A549 (cell line): ENCODE data around the gene LRRC7. TPM values are rescaled to one million over a fixed set of nuclear protein-coding genes. Genes with fewer than 3 reads are reported as not detected.
"Not testable (repeated sequence)": the region's sequence is repeated elsewhere in the genome, so short reads cannot be mapped to it uniquely, and the experiment has no call there.

ENCODE experiments used
- ATAC-seq, 2 experiments: fragments of 200-7000 bp in 1 of 2; fragments of >200 bp in 1 of 2; cut with Nextera tagmentation in 1 of 2; cut with Tn5 transposase in 1 of 2; 3 replicates each; pipeline versions ENCODE4 v1.8.0 to v1.9.1; 2018 to 2020; ENCODE audit warnings: mild to moderate bottlenecking in 1 of 2, moderate library complexity in 1 of 2
- CTCF ChIA-PET: fragments of 300-600 bp; sonication (Branson Sonifier 250); formaldehyde crosslinking; extraction: SDS; loops from one replicate; lab custom pipeline; 2021; ENCODE audit warnings: antibody characterized with exemption, inconsistent platforms; lab: Yijun Ruan, JAX
- POLR2A ChIA-PET: fragments of 350-600 bp; formaldehyde crosslinking; extraction: SDS; loops from one replicate; lab custom pipeline; 2021; ENCODE audit warnings: antibody characterized with exemption, inconsistent platforms; lab: Yijun Ruan, JAX
- DNase-seq, 2 experiments: peaks; one replicate each; pipeline versions ENCODE4 v3.0.0 to v3.0.0-alpha.2; 2011 to 2016; ENCODE audit warnings: low read depth in 1 of 2, low spot score in 1 of 2
- FAIRE-seq: peaks from 2 replicates; lab custom pipeline; 2011; peaks lifted over from hg19 to GRCh38; lab: Jason Lieb, UNC
- H3K27ac ChIP-seq, 2 experiments: fragments of >200 bp; sonication (Bioruptor Twin); formaldehyde crosslinking; 3 replicates each; pipeline ENCODE4 v1.5.1; 2016 to 2017
- H3K4me1 ChIP-seq: fragments of >200 bp; sonication (Bioruptor Twin); formaldehyde crosslinking; 3 replicates; pipeline ENCODE4 v1.6.1; 2016
- H3K4me2 ChIP-seq: fragments of >200 bp; sonication (Bioruptor Twin); formaldehyde crosslinking; 3 replicates; pipeline ENCODE4 v1.6.1; 2016
- H3K4me3 ChIP-seq: fragments of >200 bp; sonication (Bioruptor Twin); formaldehyde crosslinking; 3 replicates; pipeline ENCODE4 v1.5.1; 2016
- H3K9me3 ChIP-seq: fragments of >200 bp; sonication (Bioruptor Twin); formaldehyde crosslinking; 3 replicates; pipeline ENCODE4 v1.6.1; 2016
- CBX2 ChIP-seq: fragments of 200-600 bp; sonication (generic); IDR thresholded peaks from 2 replicates; pipeline ENCODE4 v1.6.1; 2016; ENCODE audit warnings: low read depth, mild to moderate bottlenecking, borderline replicate concordance
- CHD2 ChIP-seq: fragments of 150-350 bp; IDR thresholded peaks from 2 replicates; pipeline ENCODE4 v1.6.1; 2014; ENCODE audit warnings: low read length; ENCODE audit not compliant: partially characterized antibody
- CHD4 ChIP-seq: fragments of 200-600 bp; sonication (generic); IDR thresholded peaks from 2 replicates; pipeline ENCODE4 v1.6.1; 2016; ENCODE audit warnings: antibody characterized with exemption, mild to moderate bottlenecking, borderline replicate concordance
- EHMT2 ChIP-seq: fragments of 200-600 bp; sonication (generic); IDR thresholded peaks from 2 replicates; pipeline ENCODE4 v1.6.1; 2016; ENCODE audit warnings: antibody characterized with exemption, low read depth, mild to moderate bottlenecking, moderate library complexity
- ESRRA ChIP-seq: fragments of 150-350 bp; IDR thresholded peaks from 2 replicates; pipeline ENCODE4 v1.6.1; 2014; ENCODE audit warnings: mild to moderate bottlenecking, low read length, borderline replicate concordance
- FOSB ChIP-seq: fragments of 250-450 bp; sonication (Bioruptor Pico); IDR thresholded peaks from 2 replicates; pipeline ENCODE4 v1.5.0; 2020; ENCODE audit warnings: mild to moderate bottlenecking, moderate library complexity
- GATA3 ChIP-seq: IDR thresholded peaks from 2 replicates; pipeline ENCODE4 v1.6.1; 2012; ENCODE audit warnings: borderline replicate concordance
- HDAC2 ChIP-seq: fragments of 200-600 bp; sonication (generic); IDR thresholded peaks from 2 replicates; pipeline ENCODE4 v1.6.1; 2016
- HEYL ChIP-seq: fragments of 250-450 bp; sonication (Bioruptor Pico); IDR thresholded peaks from 2 replicates; pipeline ENCODE4 v1.8.0; 2021; ENCODE audit warnings: mild to moderate bottlenecking, moderate library complexity
- HOXA7 ChIP-seq: fragments of 250-450 bp; sonication (Bioruptor Pico); IDR thresholded peaks from 2 replicates; pipeline ENCODE4 v1.5.0; 2020; ENCODE audit warnings: mild to moderate bottlenecking, moderate library complexity
- HOXB13 ChIP-seq: fragments of 250-450 bp; sonication (Bioruptor Pico); IDR thresholded peaks from 2 replicates; pipeline ENCODE4 v1.5.0; 2020; ENCODE audit warnings: low read depth, mild to moderate bottlenecking, moderate library complexity
- JUNB ChIP-seq: fragments of >200 bp; sonication (Bioruptor Twin); formaldehyde crosslinking; IDR thresholded peaks from 2 replicates; pipeline ENCODE4 v1.6.1; 2016
- KDM1A ChIP-seq: fragments of 200-600 bp; sonication (generic); IDR thresholded peaks from 2 replicates; pipeline ENCODE4 v1.6.1; 2016; ENCODE audit warnings: low read depth, mild to moderate bottlenecking
- MAZ ChIP-seq: fragments of 150-350 bp; IDR thresholded peaks from 2 replicates; pipeline ENCODE4 v1.6.1; 2014; ENCODE audit warnings: antibody characterized with exemption, low read depth, low read length, borderline replicate concordance
- MYC ChIP-seq: IDR thresholded peaks from 2 replicates; pipeline ENCODE4 v1.6.1; 2012; ENCODE audit warnings: mild to moderate bottlenecking, inconsistent platforms, low read length, improper control_type of control experiment, borderline replicate concordance
- NFE2L2 ChIP-seq: fragments of 150-350 bp; conservative IDR thresholded peaks from 2 replicates; pipeline ENCODE4 v1.6.1; 2014; ENCODE audit warnings: low read length
- POLR2A ChIP-seq: IDR thresholded peaks from 2 replicates; pipeline ENCODE4 v1.6.1; 2012; ENCODE audit warnings: mild to moderate bottlenecking, low read length
- RNF2 ChIP-seq: fragments of 200-600 bp; sonication (generic); IDR thresholded peaks from 2 replicates; pipeline ENCODE4 v1.6.1; 2016; ENCODE audit warnings: low read depth, mild to moderate bottlenecking, antibody characterized with exemption, moderate library complexity, borderline replicate concordance
- SREBF2 ChIP-seq: fragments of 450-650 bp; IDR thresholded peaks from 2 replicates; pipeline ENCODE4 v1.6.1; 2014; ENCODE audit warnings: mild to moderate bottlenecking, moderate library complexity
- ZC3H11A ChIP-seq: fragments of 450-650 bp; IDR thresholded peaks from 2 replicates; pipeline ENCODE4 v1.6.1; 2014; ENCODE audit warnings: antibody characterized with exemption, mild to moderate bottlenecking
- ZFP36 ChIP-seq: fragments of 450-650 bp; IDR thresholded peaks from 2 replicates; pipeline ENCODE4 v1.6.1; 2014; ENCODE audit warnings: borderline replicate concordance; ENCODE audit not compliant: partially characterized antibody
- ZSCAN20 ChIP-seq: fragments of 250-450 bp; sonication (Bioruptor Pico); IDR thresholded peaks from 2 replicates; pipeline ENCODE4 v1.8.0; 2022; ENCODE audit warnings: mild to moderate bottlenecking, moderate library complexity
- WGBS: methylation state at CpG from one replicate; pipeline ENCODE4 v1.1.6; 2017; ENCODE audit errors: missing lambda C conversion rate; 5-methylcytosine and 5-hydroxymethylcytosine counted together
- polyA plus RNA-seq, 4 experiments: library from polyadenylated mRNA; depleted of rRNA in 3 of 4; stranded (reverse); fragments of >200 nt; fragmentation: RNase III in 1 of 4; extraction: RNeasy Plus Mini Kit Qiagen cat#74134 plus additional on column Dnase treatment in 1 of 4; gene quantifications; 2 replicates in 3 of 4; 3 replicates in 1 of 4; pipeline ENCODE4 v1.2.3, GENCODE V29; 2011 to 2017
- TF ChIP-seq, protein P1 (sequence below): fragments of 450-650 bp; IDR thresholded peaks from 2 replicates; pipeline ENCODE4 v1.6.1; 2014; ENCODE audit warnings: antibody characterized with exemption
- TF ChIP-seq, protein P2 (sequence below): fragments of >200 bp; sonication (Bioruptor Twin); formaldehyde crosslinking; IDR thresholded peaks from 2 replicates; pipeline ENCODE4 v1.6.1; 2016
- TF ChIP-seq, protein P3 (sequence below): fragments of 250-450 bp; sonication (Bioruptor Pico); IDR thresholded peaks from 2 replicates; pipeline ENCODE4 v1.5.0; 2021; ENCODE audit warnings: mild to moderate bottlenecking, moderate library complexity, borderline replicate concordance

The LRRC7 gene
- polyA plus RNA-seq, 2 of the 4 experiments (the other 2 are of a cell fraction), result not detected

DNA sequence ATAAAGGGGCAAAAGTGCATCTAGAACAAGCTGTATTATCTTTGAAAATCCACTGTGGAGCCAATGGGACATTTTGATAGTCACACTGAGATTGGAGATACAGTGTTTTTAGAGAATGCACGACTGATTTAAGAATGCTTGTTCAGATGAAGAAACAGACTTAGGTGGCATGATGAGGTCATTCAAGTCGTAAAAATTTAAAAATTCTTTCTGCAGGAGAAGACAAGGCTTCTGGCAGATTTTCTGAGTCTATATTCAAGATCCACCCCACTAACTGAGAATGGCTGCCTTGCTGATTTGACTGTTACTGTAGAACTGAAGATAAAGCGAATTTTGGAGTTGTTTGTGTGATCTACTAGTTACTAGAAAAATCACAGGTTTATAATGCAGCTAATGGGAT is 310.6 kb downstream of the LRRC7 start:
- ATAC-seq (no peak), FAIRE-seq (no peak), DNase-seq (no peak)
- Histone ChIP-seq H3K9me3 (no peaks in the 10 kb centered on the region), H3K27ac (no peak overlapping the region), H3K4me2 (no peak overlapping the region), H3K4me3 (no peak overlapping the region)
- 2% methylated on average over 3 of the region's 3 CpGs for WGBS
- POLR2A ChIA-PET, result no interaction called here
- TF ChIP-seq POLR2A, result no peak
- no peak for TF ChIP-seq FOSB (CRISPR knock-in tag)
- TF ChIP-seq SREBF2, result no peak
- no peak for TF ChIP-seq ZC3H11A
- no peak for TF ChIP-seq CBX2
- TF ChIP-seq HEYL, result no peak
- no peak for TF ChIP-seq JUNB
- TF ChIP-seq HDAC2, result no peak
- no peak for TF ChIP-seq EHMT2
- TF ChIP-seq, all 56 proteins: peak for 0
- CTCF ChIA-PET, result no interaction called here
- H3K4me1 ChIP-seq, result no peaks in the 10 kb centered on the region

DNA sequence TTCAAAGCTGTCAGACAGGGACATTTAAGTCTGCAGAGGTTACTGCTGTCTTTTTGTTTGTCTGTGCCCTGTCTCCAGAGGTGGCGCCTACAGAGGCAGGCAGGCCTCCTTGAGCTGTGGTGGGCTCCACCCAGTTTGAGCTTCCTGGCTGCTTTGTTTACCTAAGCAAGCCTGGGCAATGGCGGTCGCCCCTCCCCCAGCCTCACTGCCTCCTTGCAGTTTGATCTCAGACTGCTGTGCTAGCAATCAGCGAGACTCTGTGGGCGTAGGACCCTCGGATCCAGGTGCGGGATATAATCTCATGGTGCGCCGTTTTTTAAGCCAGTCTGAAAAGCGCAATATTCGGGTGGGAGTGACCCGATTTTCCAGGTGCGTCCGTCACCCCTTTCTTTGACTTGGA is 320.3 kb downstream of the LRRC7 start:
- ATAC-seq, H3K4me2 ChIP-seq, DNase-seq, POLR2A ChIA-PET, H3K4me1 ChIP-seq, H3K27ac ChIP-seq, H3K9me3 ChIP-seq, FAIRE-seq, CTCF ChIA-PET, H3K4me3 ChIP-seq: not testable (repeated sequence)
- WGBS, result 21% methylated on average over 8 of the region's 14 CpGs

DNA sequence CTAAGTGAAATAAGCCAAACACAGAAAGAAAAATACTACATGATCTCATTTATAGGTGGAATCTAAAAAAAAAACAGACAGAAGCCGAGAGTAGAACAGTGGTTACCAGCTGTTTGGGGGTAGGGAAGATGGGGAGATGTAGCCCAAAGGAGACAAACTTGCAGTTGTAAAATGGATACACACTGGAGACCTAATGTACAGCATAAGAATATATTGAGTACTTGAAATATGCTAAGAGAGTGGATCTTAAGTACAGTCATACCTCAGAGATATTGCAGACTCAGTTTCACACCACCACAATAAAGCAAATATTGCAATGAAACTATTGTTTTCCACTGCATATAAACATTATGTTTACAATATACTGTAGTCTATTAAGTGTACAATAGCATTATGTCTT is 320.9 kb downstream of the LRRC7 start:
- TF ChIP-seq MYC (no peak), GATA3 (no peak), CHD4 (no peak)
- TF ChIP-seq, protein P1, sequence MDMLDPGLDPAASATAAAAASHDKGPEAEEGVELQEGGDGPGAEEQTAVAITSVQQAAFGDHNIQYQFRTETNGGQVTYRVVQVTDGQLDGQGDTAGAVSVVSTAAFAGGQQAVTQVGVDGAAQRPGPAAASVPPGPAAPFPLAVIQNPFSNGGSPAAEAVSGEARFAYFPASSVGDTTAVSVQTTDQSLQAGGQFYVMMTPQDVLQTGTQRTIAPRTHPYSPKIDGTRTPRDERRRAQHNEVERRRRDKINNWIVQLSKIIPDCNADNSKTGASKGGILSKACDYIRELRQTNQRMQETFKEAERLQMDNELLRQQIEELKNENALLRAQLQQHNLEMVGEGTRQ, result no peak
- TF ChIP-seq, all 56 proteins: peak for 0
- WGBS, result 0% methylated on average over 1 of the region's 1 CpG

DNA sequence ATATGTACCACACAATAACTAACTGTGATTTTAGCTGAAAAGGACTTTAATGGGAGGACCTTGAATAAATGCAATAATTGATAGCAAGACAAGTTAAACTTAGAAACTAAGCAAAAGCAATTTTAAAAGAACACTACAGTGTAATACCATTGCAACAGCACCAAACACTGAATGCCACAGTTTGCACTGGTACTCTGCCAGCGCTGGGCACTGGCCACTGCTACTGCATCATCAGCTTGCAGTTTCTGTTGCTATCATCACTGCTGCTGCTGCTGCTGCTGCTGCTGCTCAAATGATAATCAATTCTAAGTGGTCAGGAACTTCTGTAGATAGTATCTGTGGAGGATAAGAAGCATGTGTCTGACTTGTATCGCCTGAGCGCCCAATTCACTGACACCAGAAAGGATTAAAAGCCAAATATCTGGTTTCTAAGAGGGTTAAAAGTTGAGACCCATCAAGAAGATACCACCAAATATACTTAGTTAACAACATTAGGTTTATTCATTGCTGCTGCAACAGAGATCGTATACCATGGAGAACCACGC is 330.8 kb downstream of the LRRC7 start:
- no peak for ATAC-seq
- DNase-seq, result no peak
- Histone ChIP-seq H3K9me3 (no peaks in the 10 kb centered on the region), H3K27ac (no peak overlapping the region), H3K4me3 (no peak overlapping the region), H3K4me2 (no peak overlapping the region), H3K4me1 (no peaks in the 10 kb centered on the region)
- ChIA-PET CTCF (no interaction called here), POLR2A (no interaction called here)
- WGBS, result under 1% methylated on average over 5 of the region's 5 CpGs
- TF ChIP-seq MAZ (no peak), HOXB13 (CRISPR knock-in tag) (no peak), ZC3H11A (no peak), ZFP36 (no peak), NFE2L2 (no peak), RNF2 (no peak), CHD2 (no peak), HOXA7 (CRISPR knock-in tag) (no peak), ZSCAN20 (CRISPR knock-in tag) (no peak), GATA3 (no peak), KDM1A (no peak), ESRRA (no peak)
- TF ChIP-seq, protein P1, result no peak
- TF ChIP-seq, protein P2, sequence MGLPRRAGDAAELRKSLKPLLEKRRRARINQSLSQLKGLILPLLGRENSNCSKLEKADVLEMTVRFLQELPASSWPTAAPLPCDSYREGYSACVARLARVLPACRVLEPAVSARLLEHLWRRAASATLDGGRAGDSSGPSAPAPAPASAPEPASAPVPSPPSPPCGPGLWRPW, result no peak
- TF ChIP-seq, protein P3, sequence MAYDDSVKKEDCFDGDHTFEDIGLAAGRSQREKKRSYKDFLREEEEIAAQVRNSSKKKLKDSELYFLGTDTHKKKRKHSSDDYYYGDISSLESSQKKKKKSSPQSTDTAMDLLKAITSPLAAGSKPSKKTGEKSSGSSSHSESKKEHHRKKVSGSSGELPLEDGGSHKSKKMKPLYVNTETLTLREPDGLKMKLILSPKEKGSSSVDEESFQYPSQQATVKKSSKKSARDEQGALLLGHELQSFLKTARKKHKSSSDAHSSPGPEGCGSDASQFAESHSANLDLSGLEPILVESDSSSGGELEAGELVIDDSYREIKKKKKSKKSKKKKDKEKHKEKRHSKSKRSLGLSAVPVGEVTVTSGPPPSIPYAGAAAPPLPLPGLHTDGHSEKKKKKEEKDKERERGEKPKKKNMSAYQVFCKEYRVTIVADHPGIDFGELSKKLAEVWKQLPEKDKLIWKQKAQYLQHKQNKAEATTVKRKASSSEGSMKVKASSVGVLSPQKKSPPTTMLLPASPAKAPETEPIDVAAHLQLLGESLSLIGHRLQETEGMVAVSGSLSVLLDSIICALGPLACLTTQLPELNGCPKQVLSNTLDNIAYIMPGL, result no peak
- FAIRE-seq, result no peak

More for the DNA sequence above, 320.9 kb downstream of the LRRC7 start:
- ChIA-PET POLR2A (no interaction called here), CTCF (no interaction called here)
- H3K9me3 ChIP-seq, result no peaks in the 10 kb centered on the region
- H3K27ac ChIP-seq, result no peak overlapping the region
- FAIRE-seq, result no peak
- no peak overlapping the region for H3K4me2 ChIP-seq
- no peak overlapping the region for H3K4me3 ChIP-seq
- ATAC-seq, result no peak
- H3K4me1 ChIP-seq, result no peaks in the 10 kb centered on the region
- no peak for DNase-seq
